Body of pancreas (tissue), 4 donors: ENCODE measurements around the gene CNTN2.

Experiments
- POLR2A ChIP-seq, 3 donors: fragments of 450-650 bp; IDR thresholded peaks; one replicate each; pipeline ENCODE4 v1.6.1; 2016; ENCODE audit warnings: antibody characterized with exemption in 3 of 3, mild to moderate bottlenecking in 2 of 3
- TF ChIP-seq, protein P1 (sequence below), 7 experiments: fragments of 450-650 bp in 4 of 7; fragments of 200-600 bp in 3 of 7; sonication (generic) in 3 of 7; IDR thresholded peaks; one replicate each; pipeline ENCODE4 v1.5.1; 2016 to 2019; ENCODE audit warnings: antibody characterized with exemption in 7 of 7

GRCh38 chr1:205082431-205082830 lies 39.4 kb downstream of the CNTN2 start:
- TF ChIP-seq, protein P1, sequence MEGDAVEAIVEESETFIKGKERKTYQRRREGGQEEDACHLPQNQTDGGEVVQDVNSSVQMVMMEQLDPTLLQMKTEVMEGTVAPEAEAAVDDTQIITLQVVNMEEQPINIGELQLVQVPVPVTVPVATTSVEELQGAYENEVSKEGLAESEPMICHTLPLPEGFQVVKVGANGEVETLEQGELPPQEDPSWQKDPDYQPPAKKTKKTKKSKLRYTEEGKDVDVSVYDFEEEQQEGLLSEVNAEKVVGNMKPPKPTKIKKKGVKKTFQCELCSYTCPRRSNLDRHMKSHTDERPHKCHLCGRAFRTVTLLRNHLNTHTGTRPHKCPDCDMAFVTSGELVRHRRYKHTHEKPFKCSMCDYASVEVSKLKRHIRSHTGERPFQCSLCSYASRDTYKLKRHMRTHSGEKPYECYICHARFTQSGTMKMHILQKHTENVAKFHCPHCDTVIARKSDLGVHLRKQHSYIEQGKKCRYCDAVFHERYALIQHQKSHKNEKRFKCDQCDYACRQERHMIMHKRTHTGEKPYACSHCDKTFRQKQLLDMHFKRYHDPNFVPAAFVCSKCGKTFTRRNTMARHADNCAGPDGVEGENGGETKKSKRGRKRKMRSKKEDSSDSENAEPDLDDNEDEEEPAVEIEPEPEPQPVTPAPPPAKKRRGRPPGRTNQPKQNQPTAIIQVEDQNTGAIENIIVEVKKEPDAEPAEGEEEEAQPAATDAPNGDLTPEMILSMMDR (IDR thresholded peaks at IDR 0.05), result no peak
- TF ChIP-seq POLR2A (IDR thresholded peaks at IDR 0.05), result no peak
